DOHH2 (cell line): ENCODE data around the gene SAMD10.

Experiments
- H3F3A ChIP-seq: fragments of 200-600 bp; sonication (generic), shearing (Covaris generic); 2 replicates; pipeline ENCODE4 v1.6.0; 2016; ENCODE audit warnings: antibody characterized with exemption, mild to moderate bottlenecking; ENCODE audit not compliant: control insufficient read depth, insufficient read depth
- H3K27ac ChIP-seq: fragments of 200-600 bp; sonication (generic); 2 replicates; pipeline ENCODE4 v1.5.1; 2014; ENCODE audit warnings: low read depth, mild to moderate bottlenecking, low read length, moderate library complexity
- H3K27me3 ChIP-seq: fragments of 200-600 bp; sonication (generic); 2 replicates; pipeline ENCODE4 v1.6.1; 2014; ENCODE audit warnings: mild to moderate bottlenecking, low read length, mixed read lengths; ENCODE audit not compliant: control insufficient read depth
- H3K36me3 ChIP-seq: fragments of 200-600 bp; sonication (generic); 2 replicates; pipeline ENCODE4 v1.6.1; 2014; ENCODE audit warnings: mild to moderate bottlenecking, low read length, moderate library complexity, mixed read lengths; ENCODE audit not compliant: control insufficient read depth
- H3K4me1 ChIP-seq: fragments of 200-600 bp; sonication (generic); 2 replicates; pipeline ENCODE4 v1.6.1; 2014; ENCODE audit warnings: mild to moderate bottlenecking, low read length, mixed read lengths; ENCODE audit not compliant: control insufficient read depth
- H3K4me2 ChIP-seq: fragments of 200-600 bp; sonication (generic); 2 replicates; pipeline ENCODE4 v1.6.0; 2014; ENCODE audit warnings: mild to moderate bottlenecking, low read length, moderate library complexity
- H3K4me3 ChIP-seq: fragments of 200-600 bp; sonication (generic); 2 replicates; pipeline ENCODE4 v1.5.1; 2014; ENCODE audit warnings: mild to moderate bottlenecking, low read length, mixed read lengths
- H3K79me2 ChIP-seq: fragments of 200-600 bp; sonication (generic); 2 replicates; pipeline ENCODE4 v1.6.1; 2014; ENCODE audit warnings: mild to moderate bottlenecking, low read length, mixed read lengths; ENCODE audit not compliant: control insufficient read depth
- H3K9me2 ChIP-seq: fragments of 200-600 bp; sonication (generic); replicated peaks from 2 replicates; pipeline ENCODE4 v1.6.1; 2014; ENCODE audit warnings: mild to moderate bottlenecking, low read length, mixed read lengths; ENCODE audit not compliant: control insufficient read depth
- H3K9me3 ChIP-seq: fragments of 200-600 bp; sonication (generic); 2 replicates; pipeline ENCODE4 v1.6.1; 2014; ENCODE audit warnings: antibody characterized with exemption, low read length, mixed read lengths; ENCODE audit not compliant: control insufficient read depth, insufficient read depth
- H4K20me1 ChIP-seq: fragments of 200-600 bp; sonication (generic); 2 replicates; pipeline ENCODE4 v1.6.0; 2014; ENCODE audit warnings: low read depth, mild to moderate bottlenecking, antibody characterized with exemption, low read length, moderate library complexity; ENCODE audit not compliant: control insufficient read depth, insufficient read depth
- CTCF ChIP-seq: fragments of 200-600 bp; sonication (generic); IDR thresholded peaks from one replicate; pipeline ENCODE4 v1.5.1; 2014; ENCODE audit warnings: antibody characterized with exemption, mild to moderate bottlenecking, low read depth, low read length; ENCODE audit not compliant: poor library complexity, severe bottlenecking
- EZH2phosphoT487 ChIP-seq: fragments of 200-600 bp; sonication (generic); IDR thresholded peaks from 2 replicates; pipeline ENCODE4 v1.6.1; 2017; ENCODE audit warnings: borderline replicate concordance, mild to moderate bottlenecking, antibody characterized with exemption, low read length, moderate library complexity, mixed read lengths

SAMD10 gene

GRCh38 chr20:63934271-63935068 lies 45.0 kb downstream of the SAMD10 start:
- Histone ChIP-seq H3K36me3 (peaks cover 57% of the 10 kb centered on the region), H3K9me3 (no peaks in the 10 kb centered on the region), H3K27me3 (no peaks in the 10 kb centered on the region), H3K79me2 (0 out of 2 replicates have a peak, but pooled peaks cover 4% of the 10 kb centered on the region), H3F3A (0 out of 2 replicates have a peak, but pooled peaks cover 3% of the 10 kb centered on the region), H3K4me2 (no peak overlapping the region), H3K27ac (no peak overlapping the region), H3K9me2 (no peaks in the 10 kb centered on the region), H3K4me1 (no peaks in the 10 kb centered on the region), H3K4me3 (no peak overlapping the region), H4K20me1 (no peaks in the 10 kb centered on the region)
- TF ChIP-seq EZH2phosphoT487: no peak
- TF ChIP-seq CTCF: no peak

GRCh38 chr20:63933646-63934045 lies 45.8 kb downstream of the SAMD10 start:
- Histone ChIP-seq H4K20me1 (no peaks in the 10 kb centered on the region), H3K9me3 (no peaks in the 10 kb centered on the region), H3K27ac (no peak overlapping the region), H3K4me1 (no peaks in the 10 kb centered on the region), H3F3A (0 out of 2 replicates have a peak, but pooled peaks cover 3% of the 10 kb centered on the region), H3K9me2 (no peaks in the 10 kb centered on the region), H3K4me2 (no peak overlapping the region), H3K36me3 (peaks cover 54% of the 10 kb centered on the region), H3K79me2 (0 out of 2 replicates have a peak, but pooled peaks cover 4% of the 10 kb centered on the region), H3K4me3 (no peak overlapping the region), H3K27me3 (no peaks in the 10 kb centered on the region)
- TF ChIP-seq CTCF (no peak), EZH2phosphoT487 (no peak)

- no peaks in the 10 kb centered on the region for H3K27me3 ChIP-seq
These were observed 46.8 kb downstream of the SAMD10 start for GRCh38 chr20:63932606-63933160.

More at GRCh38 chr20:63932606-63933160, 46.8 kb downstream of the SAMD10 start:
- Histone ChIP-seq H3K9me3 (no peaks in the 10 kb centered on the region), H3K4me1 (no peaks in the 10 kb centered on the region), H3K9me2 (no peaks in the 10 kb centered on the region), H3F3A (0 out of 2 replicates have a peak, but pooled peaks cover 2% of the 10 kb centered on the region), H3K4me2 (no peak overlapping the region), H3K36me3 (peaks cover 61% of the 10 kb centered on the region), H4K20me1 (no peaks in the 10 kb centered on the region), H3K27ac (no peak overlapping the region), H3K4me3 (no peak overlapping the region), H3K79me2 (0 out of 2 replicates have a peak, but pooled peaks cover 4% of the 10 kb centered on the region)
- TF ChIP-seq EZH2phosphoT487 (no peak), CTCF (no peak)
